Activated CD8-positive, alpha-beta memory T cell treated with anti-CD3 and anti-CD28 coated beads, Interleukin-2, amount 50 U/mL, for 24 hours (primary cell): ENCODE measurements around the gene ST6GALNAC3.
"Not testable (repeated sequence)": the region's sequence is repeated elsewhere in the genome, so short reads cannot be mapped to it uniquely, and the experiment has no call there.

Experiments
- DNase-seq: peaks from one replicate; pipeline ENCODE4 v3.0.0-alpha.2; 2020; ENCODE audit errors: extremely low read depth

ST6GALNAC3 gene

DNA sequence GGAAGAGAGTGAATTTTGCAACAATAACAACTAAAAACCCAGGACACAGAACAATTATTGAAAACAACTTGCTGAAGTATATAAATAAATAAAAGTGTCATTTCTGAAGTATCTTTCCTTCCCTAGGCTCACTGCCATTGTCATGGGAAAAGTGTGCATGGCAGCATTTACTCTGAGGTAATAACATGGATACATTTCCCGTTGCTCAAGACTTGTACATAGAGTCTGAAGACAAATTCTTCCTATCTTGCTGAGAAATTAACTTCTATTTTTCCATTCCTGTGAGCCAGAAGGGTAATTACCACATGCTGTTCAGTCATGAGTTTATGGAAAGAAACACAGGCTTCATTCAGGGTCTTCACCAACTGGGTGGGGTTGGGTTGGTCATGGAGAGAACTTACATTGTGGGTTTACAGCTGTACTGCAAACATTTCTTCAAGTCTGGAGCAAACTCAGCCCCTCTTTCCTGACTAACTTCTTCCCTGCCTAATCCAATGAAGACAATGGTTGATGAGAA lies 32.2 kb downstream of the ST6GALNAC3 start:
- DNase-seq = no peak

DNA sequence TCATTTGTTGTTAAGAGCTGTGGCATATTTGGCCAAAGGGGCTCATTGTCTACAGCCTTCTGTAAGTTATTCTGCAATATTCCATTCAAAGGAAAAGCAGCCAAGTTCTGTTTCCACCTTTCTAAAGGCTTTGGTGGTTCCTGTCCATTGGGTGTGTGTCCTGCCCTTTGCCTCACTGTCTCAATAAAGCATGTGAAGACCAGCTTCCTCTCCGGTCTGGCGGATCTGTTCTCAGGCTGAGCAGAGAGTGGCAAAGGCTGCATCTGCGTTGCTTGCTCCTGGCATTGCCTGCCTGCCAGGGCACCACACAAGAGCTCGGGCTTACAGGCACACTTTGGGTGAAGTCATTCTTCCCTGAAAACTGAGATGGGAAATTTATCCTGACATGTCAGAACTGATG lies 34.9 kb downstream of the ST6GALNAC3 start:
- DNase-seq = no peak

DNA sequence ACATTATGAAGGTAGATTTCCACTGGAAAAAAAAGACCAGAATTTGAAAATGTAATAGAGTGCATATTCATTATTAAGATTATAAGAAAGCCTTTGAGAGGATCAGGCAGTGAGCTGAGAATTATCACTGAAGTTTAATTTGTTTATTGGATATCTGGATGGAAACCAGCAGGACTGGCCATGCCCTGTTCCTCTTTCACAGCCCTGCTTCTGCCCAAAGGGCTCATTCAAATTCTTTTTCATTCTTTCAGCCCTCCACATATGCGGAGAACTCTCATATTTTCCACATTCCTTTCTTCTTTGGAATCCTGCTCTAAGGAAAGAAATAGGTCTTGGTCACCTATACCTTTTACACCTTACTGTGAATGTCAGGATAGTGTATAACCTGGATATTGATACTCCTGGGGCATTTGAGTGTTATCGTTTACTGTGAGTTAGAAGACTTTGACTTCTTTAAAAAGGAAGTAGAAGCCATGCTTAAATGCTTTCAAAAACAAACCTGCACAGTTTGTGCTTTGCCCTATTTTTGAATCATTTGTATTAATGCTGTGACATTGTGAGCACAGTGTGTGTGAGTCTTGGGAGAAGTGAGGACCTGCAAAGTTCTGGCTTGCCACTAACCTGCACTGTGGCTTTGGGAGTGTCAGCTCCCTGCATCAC lies 35.5 kb downstream of the ST6GALNAC3 start:
- DNase-seq = no peak

DNA sequence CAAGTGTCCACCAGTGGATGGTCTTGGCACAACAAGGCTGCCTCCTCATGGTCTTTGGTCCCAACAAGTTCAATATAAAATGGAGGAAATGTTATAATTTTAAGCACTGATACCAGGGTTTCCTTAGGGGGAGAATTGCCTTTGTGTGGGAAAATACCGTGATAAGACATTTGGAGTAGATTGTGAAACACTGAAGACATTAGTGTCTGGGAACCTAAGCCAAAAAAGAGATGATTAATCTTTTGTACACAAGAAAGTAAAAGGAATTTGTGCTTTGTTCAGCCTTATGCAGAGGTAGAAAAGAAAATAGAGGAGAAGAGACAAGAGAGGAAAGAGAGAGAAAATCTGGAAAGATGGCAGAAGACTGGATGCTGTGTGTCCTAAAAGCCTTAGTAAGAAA lies 36.1 kb downstream of the ST6GALNAC3 start:
- no peak for DNase-seq

DNA sequence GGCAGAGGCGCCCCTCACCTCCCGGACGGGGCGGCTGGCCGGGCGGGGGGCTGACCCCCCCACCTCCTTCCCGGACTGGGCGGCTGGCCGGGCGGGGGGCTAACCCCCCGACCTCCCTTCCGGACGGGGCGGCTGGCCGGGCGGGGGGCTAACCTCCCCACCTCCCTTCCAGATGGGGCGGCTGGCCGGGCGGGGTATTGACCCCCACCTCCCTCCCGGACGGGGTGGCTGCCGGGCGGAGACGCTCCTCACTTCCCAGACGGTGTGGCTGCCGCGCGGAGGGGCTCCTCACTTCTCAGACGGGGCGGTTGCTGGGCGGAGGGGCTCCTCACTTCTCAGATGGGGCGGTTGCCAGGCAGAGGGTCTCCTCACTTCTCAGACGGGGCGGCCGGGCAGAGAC lies 37.8 kb downstream of the ST6GALNAC3 start:
- DNase-seq = not testable (repeated sequence)

DNA sequence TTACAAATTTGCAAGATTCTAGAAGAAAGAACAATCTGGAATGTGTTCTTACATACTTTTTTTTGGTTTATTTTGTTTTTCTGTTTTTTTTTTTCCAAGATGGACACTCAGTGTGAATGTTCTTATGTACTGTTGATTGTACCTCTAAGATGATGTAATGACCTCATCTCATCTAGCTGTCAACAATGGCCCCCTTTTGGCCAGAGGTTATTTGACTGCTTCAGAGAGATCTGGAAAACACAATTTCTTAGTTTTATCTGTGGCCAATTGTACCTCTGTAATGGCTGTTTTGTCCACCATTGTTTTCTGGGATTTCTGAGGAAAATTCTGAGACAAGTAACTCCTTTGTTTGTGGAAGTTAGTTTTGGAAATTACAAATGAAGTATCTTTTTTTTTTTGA lies 38.9 kb downstream of the ST6GALNAC3 start:
- DNase-seq = no peak

DNA sequence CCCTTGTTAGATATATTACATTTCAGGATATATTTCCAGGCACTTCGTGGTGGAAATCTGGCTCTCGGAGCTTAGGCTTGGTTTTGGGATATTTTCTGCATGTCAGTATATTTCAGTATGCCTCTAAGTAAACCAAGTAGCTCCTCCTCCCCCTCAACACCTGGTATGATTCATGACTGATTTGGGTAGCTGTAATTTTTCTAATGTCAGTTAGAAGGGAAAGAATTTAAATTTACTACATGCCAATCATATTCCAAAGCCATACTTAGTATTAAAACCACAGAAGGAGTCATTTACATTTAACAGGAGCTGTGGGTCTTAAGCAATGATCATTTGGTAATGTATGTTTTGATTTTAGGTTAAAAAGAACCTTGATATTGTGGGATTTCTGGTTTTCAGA lies 40.6 kb downstream of the ST6GALNAC3 start:
- DNase-seq = no peak

DNA sequence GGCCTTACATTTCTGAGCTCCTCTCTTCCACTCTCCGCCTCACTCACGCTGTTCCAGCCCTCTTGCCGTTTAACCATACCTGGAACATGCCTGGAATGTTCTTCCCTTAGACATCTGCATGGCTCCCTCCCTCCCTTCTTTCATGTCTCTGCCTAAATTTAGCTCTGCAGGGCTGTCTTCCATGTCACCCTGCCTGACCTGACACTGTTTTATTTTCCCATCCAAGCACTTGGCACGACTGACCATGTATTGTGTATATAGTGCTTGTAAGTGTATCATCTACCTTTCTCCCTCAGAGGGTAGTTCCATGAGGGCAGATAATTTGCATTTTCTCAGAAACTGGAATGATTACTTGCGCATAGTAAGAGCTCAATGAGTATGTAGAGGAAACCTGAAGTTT lies 47.3 kb downstream of the ST6GALNAC3 start:
- DNase-seq = no peak

DNA sequence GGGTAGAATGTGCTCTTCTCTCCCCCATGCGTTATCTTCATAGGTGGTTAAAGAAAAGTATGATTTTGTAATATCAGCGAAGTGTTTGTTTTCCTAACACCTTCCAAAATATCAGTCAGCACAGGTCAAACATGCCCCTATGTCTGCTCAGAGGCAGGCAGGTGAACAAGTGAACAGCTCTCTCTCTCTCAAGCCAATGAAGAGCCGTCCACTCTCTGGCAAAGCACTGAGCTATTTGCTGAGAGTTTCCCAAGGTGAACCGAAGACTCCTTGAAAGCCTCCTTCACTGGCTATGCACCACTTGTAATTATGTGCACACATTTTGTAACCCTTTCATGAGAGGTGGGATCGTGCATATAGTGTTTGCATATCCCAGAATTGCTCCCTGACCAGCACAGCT lies 47.7 kb downstream of the ST6GALNAC3 start:
- no peak for DNase-seq

DNA sequence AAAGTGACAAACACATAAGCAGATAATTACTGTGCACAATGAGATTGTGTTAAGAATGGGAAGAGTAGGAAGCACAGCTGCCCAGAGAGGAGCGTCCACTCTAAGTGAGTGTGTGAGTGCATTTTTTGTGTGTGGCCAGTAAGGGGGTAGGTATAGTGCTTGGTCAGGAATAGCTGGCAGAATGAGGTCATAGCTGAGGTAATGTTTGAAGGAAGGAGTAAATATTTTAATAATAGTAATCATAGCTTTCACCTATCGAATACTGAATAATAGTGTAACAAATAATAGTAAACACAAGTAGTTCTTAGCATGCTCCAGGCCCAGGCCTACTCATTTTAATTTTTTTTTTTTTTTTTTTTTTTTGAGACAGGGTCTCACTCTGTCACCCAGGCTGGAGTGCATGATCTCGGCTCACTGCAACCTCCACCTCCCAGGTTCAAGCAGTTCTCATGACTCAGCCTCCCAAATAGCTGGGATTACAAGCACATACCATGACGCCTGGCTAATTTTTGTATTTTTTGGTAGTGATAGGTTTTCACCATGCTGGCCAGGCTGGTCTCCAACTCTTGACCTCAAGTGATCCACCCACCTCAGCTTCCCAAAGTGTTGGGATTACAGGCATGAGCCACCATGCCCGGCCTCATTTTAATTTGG lies 49.0 kb downstream of the ST6GALNAC3 start:
- not testable (repeated sequence) for DNase-seq

DNA sequence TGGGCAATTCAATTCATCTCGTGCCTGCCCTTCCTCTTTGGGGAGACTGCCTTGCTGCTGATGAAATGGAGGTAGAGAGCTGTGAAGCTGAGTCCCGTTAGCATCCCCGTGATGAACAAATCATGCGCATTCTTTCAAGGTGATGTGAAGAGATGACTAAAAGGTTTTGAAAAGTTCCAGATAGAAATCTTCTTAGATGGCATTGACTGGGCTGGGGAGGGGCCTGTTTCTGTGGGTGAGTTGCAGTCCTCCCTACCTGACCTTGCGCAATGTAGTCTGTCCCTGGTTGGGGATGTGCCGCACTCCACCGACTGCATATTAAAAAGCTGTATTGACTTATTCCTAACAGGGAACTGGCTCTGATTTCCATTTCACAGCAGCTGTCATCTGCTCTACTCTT lies 49.6 kb downstream of the ST6GALNAC3 start:
- DNase-seq = no peak

DNA sequence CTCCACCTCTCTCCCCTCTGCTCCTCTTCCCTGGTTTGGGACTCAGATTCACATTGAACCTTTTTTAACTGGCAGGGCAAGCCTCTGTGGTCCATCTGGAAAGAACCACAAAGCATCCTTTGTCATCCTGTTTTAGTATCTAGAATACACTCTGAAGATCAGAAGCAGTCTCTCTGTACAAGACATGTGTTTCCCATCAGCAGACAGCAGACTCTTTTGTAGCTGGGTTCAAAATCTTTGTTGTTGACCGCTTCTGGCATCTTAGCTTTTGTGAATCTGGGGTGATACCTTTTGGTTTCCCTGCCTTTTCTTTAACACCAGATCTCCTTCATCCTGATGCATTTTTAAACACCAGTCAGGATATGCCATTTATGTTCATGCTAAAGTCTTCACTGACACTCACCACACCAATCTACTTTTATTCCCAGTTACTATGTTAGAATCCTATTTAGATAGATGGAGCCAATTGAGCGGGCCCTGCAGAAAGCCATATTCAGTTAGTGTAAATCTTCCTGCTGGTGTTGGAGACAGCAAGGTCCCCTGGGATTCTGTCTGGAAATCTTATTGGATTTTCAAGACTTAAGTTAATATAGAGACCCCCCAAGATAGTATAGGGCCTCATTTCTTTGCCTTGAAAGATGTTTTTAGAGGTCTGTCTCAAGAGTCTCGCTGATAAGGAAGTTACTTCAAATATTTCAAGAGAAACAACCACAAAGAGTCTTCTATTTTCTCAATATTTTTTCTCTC lies 51.1 kb downstream of the ST6GALNAC3 start:
- DNase-seq = no peak

DNA sequence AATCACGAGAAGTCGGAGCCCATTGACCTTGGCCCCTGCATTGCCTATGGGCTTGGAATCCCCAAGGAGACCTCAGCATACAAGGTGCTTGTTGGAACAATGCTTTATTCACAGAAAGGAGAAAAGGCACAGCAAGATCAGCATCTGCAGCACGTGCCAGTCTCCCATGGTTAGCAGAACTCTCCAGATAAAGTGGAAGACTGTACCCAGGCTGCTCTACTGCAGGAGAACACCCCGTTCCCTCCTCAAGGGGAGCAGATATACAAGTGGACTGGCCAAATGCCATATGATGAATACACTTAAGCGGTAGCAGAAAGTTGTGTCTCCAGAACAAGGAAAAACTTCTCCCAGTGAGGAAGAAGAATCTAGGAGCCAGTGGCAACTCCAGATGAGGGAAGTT lies 53.5 kb downstream of the ST6GALNAC3 start:
- no peak for DNase-seq

DNA sequence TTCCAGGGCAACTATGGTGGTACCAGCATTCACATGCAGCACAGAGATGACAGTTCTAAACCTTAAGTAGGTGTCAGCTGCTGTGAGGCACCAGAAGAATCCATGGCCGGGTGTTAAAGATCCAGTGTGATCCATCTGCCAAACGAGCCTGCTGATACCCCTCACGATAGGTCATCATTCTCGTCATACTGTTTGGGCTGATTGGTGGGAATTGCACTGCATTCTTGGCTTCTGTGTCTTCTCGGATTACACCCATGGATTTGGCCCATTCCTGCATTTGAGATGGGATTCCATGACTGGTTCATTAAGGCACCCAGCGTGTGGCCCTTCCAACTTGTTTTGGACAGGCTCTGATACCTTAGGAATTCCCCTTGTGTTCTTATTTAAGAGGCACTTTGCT lies 55.2 kb downstream of the ST6GALNAC3 start:
- no peak for DNase-seq

DNA sequence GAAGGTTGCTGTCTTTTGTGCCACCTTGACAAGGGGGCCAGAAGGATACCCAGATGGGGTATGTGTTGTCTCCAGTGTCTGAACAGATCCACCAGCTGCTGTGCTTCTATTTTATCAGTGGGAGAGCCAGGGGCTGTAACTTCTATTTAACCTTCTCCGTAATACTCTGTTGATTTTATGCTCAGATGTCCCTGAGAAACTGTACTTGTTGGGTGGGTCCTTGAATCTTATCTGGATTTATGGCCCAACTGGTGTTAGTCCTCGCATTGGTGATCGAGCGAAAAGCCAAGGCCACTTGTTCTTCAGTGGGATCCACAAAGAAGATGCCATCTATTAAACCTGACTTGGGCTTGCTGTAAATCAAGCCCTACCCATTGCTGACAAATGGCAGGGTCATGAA lies 56.4 kb downstream of the ST6GALNAC3 start:
- no peak for DNase-seq

DNA sequence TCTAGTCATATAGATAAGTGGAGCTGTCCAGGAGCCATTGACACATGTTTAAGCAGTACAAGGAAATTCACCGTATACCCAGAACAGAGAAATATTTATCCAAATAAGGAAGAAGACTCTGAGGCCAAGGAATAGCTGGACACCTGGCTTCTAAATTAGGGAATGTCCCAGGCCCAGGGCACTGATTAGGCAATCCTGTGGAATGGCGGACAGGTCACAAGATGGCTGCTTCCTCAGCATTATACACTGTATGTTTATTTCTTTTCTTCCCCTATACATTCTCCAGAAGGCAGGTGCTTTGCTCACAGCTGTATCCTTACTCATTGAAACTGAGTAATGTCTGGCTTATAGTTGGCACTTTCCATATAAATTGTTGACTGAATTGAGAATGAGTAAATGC lies 59.4 kb downstream of the ST6GALNAC3 start:
- no peak for DNase-seq

DNA sequence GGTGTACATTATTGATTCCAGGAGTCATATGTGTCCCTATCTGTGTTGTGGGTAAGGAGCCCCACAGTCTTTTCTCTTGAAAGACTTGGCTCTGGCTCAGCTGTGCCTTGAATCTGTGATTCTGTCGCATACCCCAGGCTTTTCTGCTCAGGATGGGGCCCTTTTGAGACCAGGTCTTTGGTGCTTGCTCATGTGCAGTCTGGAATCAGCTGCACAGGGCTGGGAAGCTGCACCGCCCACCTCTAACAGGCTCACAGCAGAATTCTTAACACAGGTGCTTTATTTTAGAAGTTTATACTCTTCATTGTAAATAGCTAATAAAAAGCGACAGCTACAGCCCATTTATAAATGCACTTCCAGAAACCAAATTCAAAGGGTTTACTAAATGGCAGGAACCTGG lies 61.3 kb downstream of the ST6GALNAC3 start:
- no peak for DNase-seq

DNA sequence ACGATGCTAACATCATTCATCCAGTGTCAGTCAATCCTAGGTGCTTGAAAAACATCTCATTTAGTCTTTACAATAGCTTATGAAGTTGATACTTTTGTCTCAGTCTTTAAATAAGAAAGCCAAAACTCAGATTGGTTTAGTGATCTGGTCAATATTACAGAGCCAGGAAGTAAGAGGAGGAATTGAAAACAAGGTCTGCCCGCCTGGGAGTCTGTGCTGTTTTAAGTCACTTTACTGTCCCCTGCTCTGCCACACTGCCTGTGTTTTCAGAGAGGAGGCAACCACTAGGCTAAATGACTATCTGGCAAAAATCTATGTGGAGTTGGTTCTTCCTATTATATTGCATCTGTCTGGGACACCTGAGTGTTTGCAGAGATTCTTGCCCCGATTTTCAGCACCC lies 62.3 kb downstream of the ST6GALNAC3 start:
- DNase-seq = no peak

DNA sequence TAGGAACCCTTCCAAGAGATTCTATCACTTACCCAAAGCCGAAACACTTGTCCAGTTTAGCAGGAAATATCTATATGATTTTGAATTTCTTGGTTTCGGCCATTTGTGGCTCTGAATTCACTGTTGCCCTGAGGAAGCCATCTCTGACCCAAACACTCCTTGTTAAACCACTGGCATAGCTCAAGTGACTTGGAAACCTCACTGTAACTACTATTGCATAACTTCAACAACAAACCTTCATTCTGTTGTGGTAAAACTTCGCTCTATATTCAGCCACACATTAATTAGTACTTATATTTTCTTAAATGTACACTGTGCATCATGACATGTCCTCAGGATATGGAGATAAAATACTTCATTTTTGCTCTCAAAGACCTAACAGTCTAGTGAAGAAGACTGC lies 63.2 kb downstream of the ST6GALNAC3 start:
- no peak for DNase-seq

DNA sequence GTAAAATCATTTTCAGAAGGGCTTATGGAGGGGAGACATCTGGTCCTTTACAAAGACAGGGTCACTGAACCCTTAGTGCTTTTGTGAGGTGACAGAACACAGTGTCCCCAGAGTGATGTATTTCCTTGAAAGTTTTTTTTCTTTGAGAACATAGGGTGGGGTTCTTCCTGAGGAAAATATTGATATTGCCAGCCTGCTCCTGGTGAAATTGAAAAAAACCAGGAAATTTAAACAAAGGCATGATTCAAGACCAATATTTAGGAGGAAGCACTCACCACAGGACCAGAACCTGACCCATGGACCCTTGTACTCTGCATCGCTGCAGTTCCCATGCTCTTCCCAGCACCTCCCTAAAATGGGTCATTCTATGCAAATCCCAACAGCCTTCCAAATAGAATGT lies 63.7 kb downstream of the ST6GALNAC3 start:
- no peak for DNase-seq

DNA sequence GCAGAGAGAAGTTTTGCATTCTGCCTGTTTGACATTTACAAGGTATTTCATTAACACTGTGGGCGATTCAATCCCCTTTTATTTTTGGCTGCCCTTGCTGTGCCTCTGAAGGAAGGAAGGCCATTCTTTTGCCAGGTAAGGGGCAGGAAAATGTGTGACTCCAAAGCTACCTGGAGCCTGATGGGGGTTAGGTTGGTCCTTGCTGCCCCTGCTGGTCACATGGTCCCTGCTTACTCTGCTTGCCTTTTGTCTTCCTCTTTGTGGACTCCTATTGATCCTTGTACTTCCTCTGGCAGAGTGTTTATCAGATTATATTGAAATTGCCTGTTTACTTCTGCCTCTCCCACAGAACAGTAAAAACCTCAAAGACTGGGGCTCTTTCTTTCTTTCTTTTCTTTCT lies 65.7 kb downstream of the ST6GALNAC3 start:
- DNase-seq = no peak

DNA sequence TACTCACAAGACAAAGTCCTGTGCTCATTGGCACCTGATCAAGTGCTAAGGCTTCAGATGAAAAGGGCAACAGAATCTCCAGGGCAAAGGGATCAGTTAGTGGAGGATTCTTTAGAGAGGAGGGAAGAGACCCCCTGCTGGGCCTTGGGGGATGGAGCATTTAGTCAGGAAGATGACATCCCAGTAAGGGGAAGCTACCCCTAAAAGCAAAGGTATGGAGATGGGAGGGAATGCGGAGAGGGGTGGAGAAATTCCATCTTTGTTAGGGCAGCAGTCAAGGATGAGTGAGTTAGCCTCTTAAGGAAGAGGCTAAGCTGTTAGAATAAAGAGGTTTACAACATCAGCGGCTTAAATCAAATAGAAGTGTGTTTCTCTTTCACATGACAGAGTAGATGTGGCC lies 67.4 kb downstream of the ST6GALNAC3 start:
- no peak for DNase-seq
